Endothelial cell of umbilical vein (primary cell): ENCODE results near the gene RHOH. TPM values are rescaled to one million over a fixed set of nuclear protein-coding genes. Genes with fewer than 3 reads are reported as not detected.
"Not testable (repeated sequence)": the region's sequence is repeated elsewhere in the genome, so short reads cannot be mapped to it uniquely, and the experiment has no call there.

Experiments
- BruUV-seq: library from RNA; stranded (reverse); fragments of 400-500 nt; replicated peaks from 2 replicates; lab custom pipeline; 2021; lab: Mats Ljungman, UMichigan
- CTCF ChIA-PET: fragments of 300-600, 350-600 bp; sonication (Branson Sonifier 250); formaldehyde crosslinking; loops from one replicate; lab custom pipeline; 2021; ENCODE audit warnings: antibody characterized with exemption, inconsistent platforms; lab: Charles Lee
- POLR2A ChIA-PET: fragments of 300-600, 350-600 bp; sonication (Branson Sonifier 250); formaldehyde crosslinking; loops from one replicate; lab custom pipeline; 2021; ENCODE audit warnings: antibody characterized with exemption, inconsistent platforms; lab: Charles Lee
- DNase-seq: peaks from one replicate; pipeline ENCODE4 v3.0.0-alpha.2; 2011; ENCODE audit warnings: low read depth, low spot score
- FAIRE-seq: peaks from 2 replicates; lab custom pipeline; 2011; peaks lifted over from hg19 to GRCh38; lab: Jason Lieb, UNC
- H2AFZ ChIP-seq: 2 replicates; pipeline ENCODE4 v1.6.0; 2012; ENCODE audit warnings: low read depth, low read length, control low read depth, inconsistent platforms
- H3K27ac ChIP-seq: 2 replicates; pipeline ENCODE4 v1.5.1; 2011; ENCODE audit warnings: low read depth, mild to moderate bottlenecking, control low read depth, low read length, moderate library complexity; ENCODE audit not compliant: insufficient read depth
- H3K27me3 ChIP-seq, 2 experiments: 2 replicates each; pipeline versions ENCODE4 v1.6.0 to v1.6.1; 2011; ENCODE audit warnings: low read length in 2 of 2, mixed read lengths in 1 of 2; ENCODE audit not compliant: control insufficient read depth in 2 of 2, insufficient read depth in 2 of 2
- H3K36me3 ChIP-seq, 2 experiments: 2 replicates in 1 of 2; 3 replicates in 1 of 2; pipeline ENCODE4 v1.5.1; 2011; ENCODE audit warnings: low read length in 2 of 2, mild to moderate bottlenecking in 1 of 2, moderate library complexity in 1 of 2; ENCODE audit not compliant: control insufficient read depth in 2 of 2, insufficient read depth in 2 of 2; ENCODE audit errors: extremely low read depth in 1 of 2
- H3K4me1 ChIP-seq: 3 replicates; pipeline ENCODE4 v1.5.1; 2011; ENCODE audit warnings: mild to moderate bottlenecking, low read length; ENCODE audit not compliant: control insufficient read depth, insufficient read depth; ENCODE audit errors: extremely low read depth
- H3K4me2 ChIP-seq: 2 replicates; pipeline ENCODE4 v1.6.1; 2011; ENCODE audit warnings: low read length, control low read depth, mixed read lengths; ENCODE audit not compliant: insufficient read depth
- H3K4me3 ChIP-seq, 3 experiments: fragments of 200-600 bp in 1 of 3; sonication (generic), shearing (Covaris generic) in 1 of 3; replicated peaks in 1 of 3; 2 replicates each; pipeline ENCODE4 v1.5.1; 2011 to 2016; ENCODE audit warnings: control low read depth in 3 of 3, low read length in 3 of 3, mild to moderate bottlenecking in 2 of 3, inconsistent platforms in 1 of 3, low read depth in 1 of 3, moderate library complexity in 1 of 3; ENCODE audit not compliant: insufficient read depth in 1 of 3
- H3K79me2 ChIP-seq: 2 replicates; pipeline ENCODE4 v1.6.0; 2012; ENCODE audit warnings: low read length, inconsistent platforms; ENCODE audit not compliant: control insufficient read depth, insufficient read depth
- H3K9ac ChIP-seq: replicated peaks from 2 replicates; pipeline ENCODE3; 2011; ENCODE audit warnings: low read length, control low read depth; ENCODE audit not compliant: insufficient read depth; ENCODE audit errors: extremely low read depth
- H3K9me1 ChIP-seq: replicated peaks from 3 replicates; pipeline ENCODE4 v1.6.0; 2011; ENCODE audit warnings: mild to moderate bottlenecking, low read length; ENCODE audit not compliant: control insufficient read depth, insufficient read depth; ENCODE audit errors: extremely low read depth
- H3K9me3 ChIP-seq: replicated peaks from 2 replicates; pipeline ENCODE4 v1.5.1; 2012; ENCODE audit warnings: low read length, inconsistent platforms; ENCODE audit not compliant: control insufficient read depth, insufficient read depth
- H4K20me1 ChIP-seq: replicated peaks from 2 replicates; pipeline ENCODE3; 2011; ENCODE audit warnings: mild to moderate bottlenecking, low read length; ENCODE audit not compliant: control insufficient read depth, insufficient read depth; ENCODE audit errors: extremely low read depth
- MYC ChIP-seq: IDR thresholded peaks from one replicate; pipeline ENCODE4 v1.6.1; 2011; ENCODE audit warnings: mild to moderate bottlenecking, low read depth, low read length
- POLR2AphosphoS5 ChIP-seq: IDR thresholded peaks from 2 replicates; pipeline ENCODE4 v1.6.1; 2012; ENCODE audit warnings: low read depth, mild to moderate bottlenecking, control low read depth, low read length, moderate library complexity; ENCODE audit not compliant: insufficient read depth
- dilution Hi-C: fragments of 300-500 bp; cut with MboI; formaldehyde crosslinking; loops from one replicate; pipeline ENCODE4 v1.15.0; 2019; ENCODE audit warnings: low sequenced_read_pairs; ENCODE audit not compliant: extremely low pct_ligation_motif_present
- intact Hi-C: fragments of 100-400 bp; cut with micrococcal nuclease; formaldehyde crosslinking; loops from one replicate; pipeline ENCODE4 v1.10.0; 2022
- polyA plus RNA-seq, 4 experiments: library from polyadenylated mRNA; depleted of rRNA in 3 of 4; stranded (reverse) in 3 of 4; unstranded in 1 of 4; fragments of >200 nt; gene quantifications; 2 replicates each; pipeline versions ENCODE4 v1.2.1 to v1.2.3, GENCODE V29; 2011 to 2012; ENCODE audit warnings: missing spikeins in 1 of 4
- total RNA-seq: library from RNA; stranded (reverse); gene quantifications from 2 replicates; pipeline ENCODE4 v1.2.3, GENCODE V29; 2021
- TF ChIP-seq, protein P1 (sequence below), 2 donors: IDR thresholded peaks; 1 replicate in 1 of 2; 2 replicates in 1 of 2; pipeline ENCODE4 v1.5.1; 2011; ENCODE audit warnings: low read length in 2 of 2, mild to moderate bottlenecking in 2 of 2, moderate library complexity in 2 of 2, control low read depth in 1 of 2, inconsistent platforms in 1 of 2, low read depth in 1 of 2; ENCODE audit not compliant: insufficient read depth in 1 of 2; ENCODE audit errors: extremely low read depth in 1 of 2

Gene RHOH
- total and polyA plus RNA-seq, 2 donors (not counting 3 experiments of a cell fraction or from before 2014, with no cell fraction given), result not detected

DNA sequence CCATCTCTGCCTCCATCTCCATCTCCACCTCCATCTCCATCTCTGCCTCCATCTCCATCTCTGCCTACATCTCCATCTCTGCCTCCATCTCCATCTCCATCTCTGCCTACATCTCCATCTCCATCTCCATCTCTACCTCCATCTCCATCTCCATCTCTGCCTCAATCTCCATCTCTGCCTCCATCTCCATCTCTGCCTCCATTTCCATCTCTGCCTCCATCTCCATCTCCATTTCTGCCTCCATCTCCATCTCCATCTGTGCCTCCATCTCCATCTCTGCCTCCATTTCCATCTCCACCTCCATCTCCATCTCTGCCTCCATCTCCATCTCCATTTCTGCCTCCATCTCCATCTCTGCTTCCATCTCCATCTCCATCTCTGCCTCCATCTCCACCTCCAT is 98.2 kb downstream of the RHOH start:
- FAIRE-seq, result peak; percentile 4

DNA sequence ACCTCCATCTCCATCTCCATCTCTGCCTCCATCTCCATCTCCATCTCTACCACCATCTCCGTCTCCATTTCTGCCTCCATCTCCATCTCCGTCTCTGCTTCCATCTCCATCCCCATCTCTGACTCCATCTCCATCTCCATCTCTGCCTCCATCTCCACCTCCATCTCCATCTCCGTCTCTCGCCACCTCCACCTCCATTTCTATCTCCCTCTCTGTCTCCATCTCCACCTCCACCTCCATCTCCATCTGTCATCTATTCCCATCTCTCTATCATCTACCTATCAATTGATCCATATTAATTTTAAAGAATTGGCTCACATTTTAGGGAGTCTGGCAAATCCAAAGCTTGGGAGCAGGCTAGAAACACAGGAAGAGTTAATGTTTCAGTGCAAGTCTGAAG is 98.7 kb downstream of the RHOH start:
- TF ChIP-seq POLR2AphosphoS5, result no peak
- TF ChIP-seq, protein P1, sequence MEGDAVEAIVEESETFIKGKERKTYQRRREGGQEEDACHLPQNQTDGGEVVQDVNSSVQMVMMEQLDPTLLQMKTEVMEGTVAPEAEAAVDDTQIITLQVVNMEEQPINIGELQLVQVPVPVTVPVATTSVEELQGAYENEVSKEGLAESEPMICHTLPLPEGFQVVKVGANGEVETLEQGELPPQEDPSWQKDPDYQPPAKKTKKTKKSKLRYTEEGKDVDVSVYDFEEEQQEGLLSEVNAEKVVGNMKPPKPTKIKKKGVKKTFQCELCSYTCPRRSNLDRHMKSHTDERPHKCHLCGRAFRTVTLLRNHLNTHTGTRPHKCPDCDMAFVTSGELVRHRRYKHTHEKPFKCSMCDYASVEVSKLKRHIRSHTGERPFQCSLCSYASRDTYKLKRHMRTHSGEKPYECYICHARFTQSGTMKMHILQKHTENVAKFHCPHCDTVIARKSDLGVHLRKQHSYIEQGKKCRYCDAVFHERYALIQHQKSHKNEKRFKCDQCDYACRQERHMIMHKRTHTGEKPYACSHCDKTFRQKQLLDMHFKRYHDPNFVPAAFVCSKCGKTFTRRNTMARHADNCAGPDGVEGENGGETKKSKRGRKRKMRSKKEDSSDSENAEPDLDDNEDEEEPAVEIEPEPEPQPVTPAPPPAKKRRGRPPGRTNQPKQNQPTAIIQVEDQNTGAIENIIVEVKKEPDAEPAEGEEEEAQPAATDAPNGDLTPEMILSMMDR (IDR thresholded peaks at IDR 0.05; ENCODE audit: extremely low read depth in 1 of 2, insufficient read depth in 1 of 2, low read depth in 1 of 2, low read length in 2 of 2), result no peak
- no peak for TF ChIP-seq MYC
- Histone ChIP-seq H4K20me1 (no peaks in the 10 kb centered on the region), H3K79me2 (no peaks in the 10 kb centered on the region), H3K36me3 (no peaks in the 10 kb centered on the region), H3K9ac (no peak overlapping the region), H3K27me3 (no peaks in the 10 kb centered on the region), H3K4me2 (no peak overlapping the region), H3K4me3 (no peak overlapping the region), H2AFZ (no peak overlapping the region), H3K27ac (no peak overlapping the region), H3K4me1 (no peaks in the 10 kb centered on the region), H3K9me3 (peaks cover 2% of the 10 kb centered on the region), H3K9me1 (no peaks in the 10 kb centered on the region)
- dilution Hi-C loops (no loop called here), intact Hi-C loops (no loop called here)
- DNase-seq (no peak), FAIRE-seq (no peak)
- ChIA-PET POLR2A (no interaction called here), CTCF (no interaction called here)
- BruUV-seq, result no TSS peak

More for the DNA sequence above, 98.2 kb downstream of the RHOH start:
- H3K9me3 ChIP-seq, dilution Hi-C loops, H3K36me3 ChIP-seq, H3K27me3 ChIP-seq, H3K4me1 ChIP-seq, H3K79me2 ChIP-seq, H2AFZ ChIP-seq, H3K27ac ChIP-seq, intact Hi-C loops, BruUV-seq, H4K20me1 ChIP-seq, POLR2A ChIA-PET, H3K9me1 ChIP-seq, H3K4me3 ChIP-seq, H3K4me2 ChIP-seq, H3K9ac ChIP-seq: not testable (repeated sequence)
- CTCF ChIA-PET, result interaction anchor here (0.7 kb wide), 1 partner anchor 44 kb away, joined by 3 read pairs; no protein-coding TSS in a partner anchor
- DNase-seq, result peak; percentile 17

Other genes starting within 250 kb of the RHOH start
- gene PDS5A, start 219.1 kb upstream of the RHOH start, total RNA-seq, result 77.8 and 80.8 TPM in 2 replicates
- gene PDS5A, start 219.1 kb upstream of the RHOH start, polyA plus RNA-seq, result 13.0 and 17.5 TPM in 2 replicates
- 6.9 and 7.1 TPM in 2 replicates for gene N4BP2, start 140.2 kb upstream of the RHOH start, total RNA-seq
- gene N4BP2, start 140.2 kb upstream of the RHOH start, polyA plus RNA-seq, result 0.65 and 0.87 TPM in 2 replicates
- not detected in 2 replicates for gene CHRNA9, start 138.3 kb downstream of the RHOH start, total RNA-seq
- not detected in 2 replicates for gene CHRNA9, start 138.3 kb downstream of the RHOH start, polyA plus RNA-seq